Measurements from ENCODE around the gene IGF2R. TPM values are rescaled to one million over a fixed set of nuclear protein-coding genes. Genes with fewer than 3 reads are reported as not detected.
"Not testable (repeated sequence)": the region's sequence is repeated elsewhere in the genome, so short reads cannot be mapped to it uniquely, and the experiment has no call there.

Gene IGF2R
- total RNA-seq, 2 experiments from 2014 or later: 19.3 to 37.6 TPM

DNA sequence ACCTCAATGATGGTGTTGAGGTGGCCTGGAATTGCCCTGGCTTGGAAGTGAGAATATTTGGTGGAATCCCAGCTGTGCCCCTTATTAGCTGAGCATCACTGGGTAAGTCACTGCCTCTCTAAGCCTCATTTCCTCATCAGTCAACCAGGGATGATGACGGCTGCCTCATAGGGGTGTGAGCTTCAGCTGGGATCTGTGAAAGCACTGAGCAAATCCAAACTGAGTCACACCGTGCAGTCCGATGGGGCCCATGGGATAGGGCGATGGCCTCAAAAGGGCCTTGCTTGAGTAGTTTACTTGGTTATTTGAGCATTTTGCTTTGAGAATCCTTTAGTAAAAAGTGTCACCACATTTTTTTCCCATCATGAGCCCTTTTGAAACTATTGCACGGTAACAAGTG, 153.9 kb downstream of the IGF2R start:
- Histone ChIP-seq H4K20me1 (ENCODE audit: insufficient read depth, low read length) (no peaks in the 10 kb centered on the region), H3K27ac (ENCODE audit: low read depth, low read length, poor library complexity, severe bottlenecking) (no peak overlapping the region), H3K79me2 (ENCODE audit: insufficient read depth, low read depth, low read length) (no peaks in the 10 kb centered on the region), H3K4me3 (ENCODE audit: low read depth, low read length, poor library complexity, severe bottlenecking) (no peak overlapping the region), H3K9me3 (ENCODE audit: low read length) (0 out of 2 replicates have a peak, but pooled peaks cover 6% of the 10 kb centered on the region), H2AFZ (ENCODE audit: low read length) (no peak overlapping the region), H3K36me3 (ENCODE audit: insufficient read depth, low read length) (no peaks in the 10 kb centered on the region), H3K4me1 (ENCODE audit: insufficient read depth, low read length, poor library complexity, severe bottlenecking) (no peaks in the 10 kb centered on the region), H3K4me2 (ENCODE audit: low read length) (no peak overlapping the region), H3K9me2 (ENCODE audit: insufficient read depth, low read length) (no peaks in the 10 kb centered on the region)
- POLR2A ChIA-PET: no interaction called here
- no peak for TF ChIP-seq EZH2phosphoT487 (IDR thresholded peaks at IDR 0.05; ENCODE audit: borderline replicate concordance, low read depth, low read length)
- TF ChIP-seq, protein P1, sequence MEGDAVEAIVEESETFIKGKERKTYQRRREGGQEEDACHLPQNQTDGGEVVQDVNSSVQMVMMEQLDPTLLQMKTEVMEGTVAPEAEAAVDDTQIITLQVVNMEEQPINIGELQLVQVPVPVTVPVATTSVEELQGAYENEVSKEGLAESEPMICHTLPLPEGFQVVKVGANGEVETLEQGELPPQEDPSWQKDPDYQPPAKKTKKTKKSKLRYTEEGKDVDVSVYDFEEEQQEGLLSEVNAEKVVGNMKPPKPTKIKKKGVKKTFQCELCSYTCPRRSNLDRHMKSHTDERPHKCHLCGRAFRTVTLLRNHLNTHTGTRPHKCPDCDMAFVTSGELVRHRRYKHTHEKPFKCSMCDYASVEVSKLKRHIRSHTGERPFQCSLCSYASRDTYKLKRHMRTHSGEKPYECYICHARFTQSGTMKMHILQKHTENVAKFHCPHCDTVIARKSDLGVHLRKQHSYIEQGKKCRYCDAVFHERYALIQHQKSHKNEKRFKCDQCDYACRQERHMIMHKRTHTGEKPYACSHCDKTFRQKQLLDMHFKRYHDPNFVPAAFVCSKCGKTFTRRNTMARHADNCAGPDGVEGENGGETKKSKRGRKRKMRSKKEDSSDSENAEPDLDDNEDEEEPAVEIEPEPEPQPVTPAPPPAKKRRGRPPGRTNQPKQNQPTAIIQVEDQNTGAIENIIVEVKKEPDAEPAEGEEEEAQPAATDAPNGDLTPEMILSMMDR (conservative IDR thresholded peaks at IDR 0.05; ENCODE audit: low read length): no peak
- intact Hi-C loops (cut with micrococcal nuclease; ENCODE audit: unreplicated experiment): no loop called here
- no TSS peak for BruUV-seq (replicated peaks)
- no peak for DNase-seq (ENCODE audit: low spot score)
- CTCF ChIA-PET (ENCODE audit: unreplicated experiment): no interaction called here

DNA sequence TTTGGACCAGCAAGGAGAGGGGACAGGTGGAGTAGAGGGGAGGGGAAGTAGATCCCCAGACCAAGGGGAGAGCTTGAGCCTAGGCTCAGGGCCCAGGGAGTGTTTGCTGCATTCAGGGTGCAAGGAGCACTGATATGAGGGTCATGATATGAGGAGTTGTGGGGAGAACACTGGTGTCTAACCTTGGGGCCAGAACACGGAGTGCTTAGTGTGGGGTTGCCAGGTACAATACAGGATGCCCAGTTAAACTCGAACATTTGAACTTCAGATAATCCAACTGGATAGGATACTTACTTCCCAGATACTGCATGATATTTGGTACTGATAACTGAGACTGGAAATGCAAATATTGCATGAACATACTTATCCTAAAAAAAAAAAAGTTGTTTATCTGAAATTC, 155.1 kb downstream of the IGF2R start:
- no peaks in the 10 kb centered on the region for H3K36me3 ChIP-seq (ENCODE audit: insufficient read depth, low read length)
- ChIA-PET CTCF (ENCODE audit: unreplicated experiment) (interaction anchor here (0.6 kb wide), 1 partner anchor 8 kb away, joined by 3 read pairs; no protein-coding TSS in a partner anchor), POLR2A (no interaction called here)
- no peaks in the 10 kb centered on the region for H3K4me1 ChIP-seq (ENCODE audit: insufficient read depth, low read length, poor library complexity, severe bottlenecking)
- H4K20me1 ChIP-seq (ENCODE audit: insufficient read depth, low read length): no peaks in the 10 kb centered on the region
- DNase-seq (ENCODE audit: low spot score): no peak
- H3K27ac ChIP-seq (ENCODE audit: low read depth, low read length, poor library complexity, severe bottlenecking): no peak overlapping the region
- H3K4me2 ChIP-seq (ENCODE audit: low read length): no peak overlapping the region
- H2AFZ ChIP-seq (ENCODE audit: low read length): no peak overlapping the region
- no peaks in the 10 kb centered on the region for H3K79me2 ChIP-seq (ENCODE audit: insufficient read depth, low read depth, low read length)
- BruUV-seq (replicated peaks): no TSS peak
- H3K4me3 ChIP-seq (ENCODE audit: low read depth, low read length, poor library complexity, severe bottlenecking): no peak overlapping the region
- no peaks in the 10 kb centered on the region for H3K9me2 ChIP-seq (ENCODE audit: insufficient read depth, low read length)
- no peak for TF ChIP-seq EZH2phosphoT487 (IDR thresholded peaks at IDR 0.05; ENCODE audit: borderline replicate concordance, low read depth, low read length)
- TF ChIP-seq, protein P1 (conservative IDR thresholded peaks at IDR 0.05; ENCODE audit: low read length): no peak
- intact Hi-C loops (cut with micrococcal nuclease; ENCODE audit: unreplicated experiment): no loop called here
- no peaks in the 10 kb centered on the region for H3K9me3 ChIP-seq (ENCODE audit: low read length)

DNA sequence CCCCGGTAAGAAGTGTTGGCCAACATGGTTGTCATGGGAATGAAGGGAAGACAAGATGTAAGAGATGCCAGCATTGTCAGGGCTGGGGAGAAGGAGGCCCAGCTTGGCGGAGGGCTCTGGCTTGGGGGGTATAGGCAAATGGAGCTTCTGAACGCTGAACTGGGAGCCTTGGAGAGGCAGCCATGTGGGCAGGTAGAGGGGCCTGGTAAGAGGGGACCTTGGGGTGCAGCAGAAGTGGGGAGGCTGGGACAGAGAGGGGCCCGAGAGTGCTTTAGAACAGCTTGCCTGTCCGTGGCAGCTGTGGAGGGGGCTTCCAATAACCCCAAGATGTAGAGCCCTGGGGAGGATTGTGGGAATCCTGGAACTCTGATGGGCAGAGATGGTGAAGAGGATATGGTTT, 155.7 kb downstream of the IGF2R start:
- H3K4me1 ChIP-seq (ENCODE audit: insufficient read depth, low read length, poor library complexity, severe bottlenecking): no peaks in the 10 kb centered on the region
- ChIA-PET CTCF (ENCODE audit: unreplicated experiment) (no interaction called here), POLR2A (no interaction called here)
- BruUV-seq (replicated peaks): no TSS peak
- no peaks in the 10 kb centered on the region for H4K20me1 ChIP-seq (ENCODE audit: insufficient read depth, low read length)
- no peak for DNase-seq (ENCODE audit: low spot score)
- H3K9me3 ChIP-seq (ENCODE audit: low read length): no peaks in the 10 kb centered on the region
- no peaks in the 10 kb centered on the region for H3K79me2 ChIP-seq (ENCODE audit: insufficient read depth, low read depth, low read length)
- no peaks in the 10 kb centered on the region for H3K9me2 ChIP-seq (ENCODE audit: insufficient read depth, low read length)
- H2AFZ ChIP-seq (ENCODE audit: low read length): no peak overlapping the region
- intact Hi-C loops (cut with micrococcal nuclease; ENCODE audit: unreplicated experiment): no loop called here
- no peak overlapping the region for H3K4me2 ChIP-seq (ENCODE audit: low read length)
- no peak overlapping the region for H3K4me3 ChIP-seq (ENCODE audit: low read depth, low read length, poor library complexity, severe bottlenecking)
- no peaks in the 10 kb centered on the region for H3K36me3 ChIP-seq (ENCODE audit: insufficient read depth, low read length)
- H3K27ac ChIP-seq (ENCODE audit: low read depth, low read length, poor library complexity, severe bottlenecking): no peak overlapping the region
- TF ChIP-seq, protein P1 (conservative IDR thresholded peaks at IDR 0.05; ENCODE audit: low read length): no peak
- no peak for TF ChIP-seq EZH2phosphoT487 (IDR thresholded peaks at IDR 0.05; ENCODE audit: borderline replicate concordance, low read depth, low read length)

DNA sequence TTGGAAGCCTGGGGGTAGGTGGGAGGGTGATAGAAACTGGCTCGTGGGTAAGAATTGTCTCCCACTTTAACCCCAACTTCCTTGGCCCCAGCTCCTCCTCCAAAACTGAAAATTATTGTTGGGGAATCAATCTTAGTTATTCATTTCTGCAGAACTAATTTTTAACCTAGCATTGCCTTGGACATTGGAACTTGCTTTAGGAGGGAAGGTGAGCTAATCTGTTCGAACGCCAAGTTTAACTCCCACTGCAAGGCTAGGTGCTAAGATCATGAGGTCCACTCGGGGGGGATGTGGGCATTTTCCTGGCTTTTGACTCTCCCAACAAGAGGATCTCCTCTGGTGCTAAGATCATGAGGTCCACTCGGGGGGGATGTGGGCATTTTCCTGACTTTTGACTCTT, 156.2 kb downstream of the IGF2R start:
- H4K20me1 ChIP-seq (ENCODE audit: insufficient read depth, low read length); H3K4me3 ChIP-seq (ENCODE audit: low read depth, low read length, poor library complexity, severe bottlenecking); H2AFZ ChIP-seq (ENCODE audit: low read length); H3K27ac ChIP-seq (ENCODE audit: low read depth, low read length, poor library complexity, severe bottlenecking); intact Hi-C loops (cut with micrococcal nuclease; ENCODE audit: unreplicated experiment); H3K4me2 ChIP-seq (ENCODE audit: low read length); H3K9me3 ChIP-seq (ENCODE audit: low read length); H3K4me1 ChIP-seq (ENCODE audit: insufficient read depth, low read length, poor library complexity, severe bottlenecking); DNase-seq (ENCODE audit: low spot score); CTCF ChIA-PET (ENCODE audit: unreplicated experiment); BruUV-seq (replicated peaks); H3K36me3 ChIP-seq (ENCODE audit: insufficient read depth, low read length); POLR2A ChIA-PET; H3K79me2 ChIP-seq (ENCODE audit: insufficient read depth, low read depth, low read length); H3K9me2 ChIP-seq (ENCODE audit: insufficient read depth, low read length): not testable (repeated sequence)
